Fibroblast of lung (primary cell): ENCODE measurements around the gene RIMS4. TPM values are rescaled to one million over a fixed set of nuclear protein-coding genes. Genes with fewer than 3 reads are reported as not detected.
"Not testable (repeated sequence)": the region's sequence is repeated elsewhere in the genome, so short reads cannot be mapped to it uniquely, and the experiment has no call there.

ENCODE experiments used
- DNase-seq, 2 donors: peaks; one replicate each; pipeline versions ENCODE4 v3.0.0 to v3.0.0-alpha.2; 2010; ENCODE audit warnings: low read depth in 2 of 2
- H2AFZ ChIP-seq: 2 replicates; pipeline ENCODE4 v1.5.1; 2012; ENCODE audit warnings: low read length, control low read depth, inconsistent platforms
- H3K27ac ChIP-seq: 2 replicates; pipeline ENCODE4 v1.5.1; 2011; ENCODE audit warnings: low read length, control low read depth; ENCODE audit not compliant: insufficient read depth
- H3K27me3 ChIP-seq: 2 replicates; pipeline ENCODE4 v1.5.1; 2011; ENCODE audit warnings: mild to moderate bottlenecking, low read length; ENCODE audit not compliant: control insufficient read depth, insufficient read depth
- H3K36me3 ChIP-seq: 2 replicates; pipeline ENCODE4 v1.5.1; 2011; ENCODE audit warnings: low read length; ENCODE audit not compliant: control insufficient read depth, insufficient read depth
- H3K4me1 ChIP-seq: 2 replicates; pipeline ENCODE4 v1.5.1; 2011; ENCODE audit warnings: low read length; ENCODE audit not compliant: control insufficient read depth, insufficient read depth; ENCODE audit errors: extremely low read depth
- H3K4me2 ChIP-seq: 2 replicates; pipeline ENCODE4 v1.5.1; 2011; ENCODE audit warnings: low read length, control low read depth; ENCODE audit not compliant: insufficient read depth; ENCODE audit errors: extremely low read depth
- H3K4me3 ChIP-seq, 4 experiments: fragments of 200-600 bp in 1 of 4; sonication (generic) in 1 of 4; replicated peaks in 1 of 4; 2 replicates each; pipeline ENCODE4 v1.5.1; 2011 to 2016; ENCODE audit warnings: low read length in 4 of 4, low read depth in 3 of 4, mild to moderate bottlenecking in 3 of 4, control low read depth in 2 of 4, inconsistent platforms in 1 of 4, mixed read lengths in 1 of 4; ENCODE audit not compliant: insufficient read depth in 1 of 4; ENCODE audit errors: control extremely low read depth in 1 of 4
- H3K79me2 ChIP-seq: 2 replicates; pipeline ENCODE4 v1.5.1; 2012; ENCODE audit warnings: mild to moderate bottlenecking, low read length, inconsistent platforms; ENCODE audit not compliant: control insufficient read depth, insufficient read depth
- H3K9ac ChIP-seq: 2 replicates; pipeline ENCODE4 v1.5.1; 2011; ENCODE audit warnings: mild to moderate bottlenecking, low read length, control low read depth; ENCODE audit not compliant: insufficient read depth
- H3K9me3 ChIP-seq: 2 replicates; pipeline ENCODE4 v1.5.1; 2012; ENCODE audit warnings: low read depth, low read length; ENCODE audit not compliant: control insufficient read depth, insufficient read depth
- H4K20me1 ChIP-seq: 2 replicates; pipeline ENCODE4 v1.5.1; 2011; ENCODE audit warnings: low read length; ENCODE audit not compliant: control insufficient read depth, insufficient read depth; ENCODE audit errors: extremely low read depth
- EZH2 ChIP-seq: IDR thresholded peaks from 2 replicates; pipeline ENCODE4 v1.5.1; 2012; ENCODE audit warnings: low read length, control low read depth, mild to moderate bottlenecking; ENCODE audit errors: missing control alignments
- polyA plus RNA-seq, 2 donors: library from polyadenylated mRNA; depleted of rRNA in 1 of 2; stranded (reverse) in 1 of 2; unstranded in 1 of 2; fragments of >200 nt; gene quantifications; 2 replicates each; pipeline ENCODE4 v1.2.1, GENCODE V29; 2011 to 2012; ENCODE audit warnings: missing spikeins in 1 of 2
- total RNA-seq: library from RNA; depleted of rRNA; stranded (reverse); fragments of >200 nt; gene quantifications from 2 replicates; pipeline ENCODE4 v1.2.1, GENCODE V29; 2014
- TF ChIP-seq, protein P1 (sequence below), 2 donors: IDR thresholded peaks in 1 of 2; conservative IDR thresholded peaks in 1 of 2; 1 replicate in 1 of 2; 2 replicates in 1 of 2; pipeline ENCODE4 v1.5.1; 2011 to 2012; ENCODE audit warnings: low read length in 2 of 2, control low read depth in 1 of 2, inconsistent platforms in 1 of 2, low read depth in 1 of 2, mild to moderate bottlenecking in 1 of 2

The RIMS4 gene
- total and polyA plus RNA-seq, 2 donors (not counting 1 experiment from before 2014, with no cell fraction given) = under 0.01 to 0.03 TPM

DNA sequence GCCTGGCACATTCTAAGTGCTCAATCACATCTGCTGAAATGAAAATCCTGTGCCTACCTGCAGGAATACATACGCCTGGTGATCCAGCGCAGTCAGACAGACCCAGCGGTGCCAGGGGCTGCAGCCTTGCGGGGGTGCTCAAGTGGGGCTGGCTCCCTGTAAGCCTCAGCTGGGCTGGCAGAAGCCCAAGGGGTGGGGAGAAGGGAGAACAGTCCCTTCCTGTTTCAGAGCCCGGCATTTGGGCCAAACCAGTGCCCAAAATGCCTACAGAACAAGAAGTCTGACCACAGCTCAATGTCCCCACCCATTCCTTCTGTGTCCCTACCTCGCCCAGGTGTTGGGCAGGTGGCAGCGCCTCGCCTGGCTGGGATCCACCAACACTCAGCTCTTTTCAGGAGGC is 42.1 kb downstream of the RIMS4 start:
- no peak for DNase-seq
- H3K9me3 ChIP-seq = no peaks in the 10 kb centered on the region
- no peaks in the 10 kb centered on the region for H3K4me1 ChIP-seq
- H2AFZ ChIP-seq = no peak overlapping the region
- H3K9ac ChIP-seq = no peak overlapping the region
- no peaks in the 10 kb centered on the region for H3K79me2 ChIP-seq
- no peak overlapping the region for H3K4me3 ChIP-seq
- TF ChIP-seq, protein P1, sequence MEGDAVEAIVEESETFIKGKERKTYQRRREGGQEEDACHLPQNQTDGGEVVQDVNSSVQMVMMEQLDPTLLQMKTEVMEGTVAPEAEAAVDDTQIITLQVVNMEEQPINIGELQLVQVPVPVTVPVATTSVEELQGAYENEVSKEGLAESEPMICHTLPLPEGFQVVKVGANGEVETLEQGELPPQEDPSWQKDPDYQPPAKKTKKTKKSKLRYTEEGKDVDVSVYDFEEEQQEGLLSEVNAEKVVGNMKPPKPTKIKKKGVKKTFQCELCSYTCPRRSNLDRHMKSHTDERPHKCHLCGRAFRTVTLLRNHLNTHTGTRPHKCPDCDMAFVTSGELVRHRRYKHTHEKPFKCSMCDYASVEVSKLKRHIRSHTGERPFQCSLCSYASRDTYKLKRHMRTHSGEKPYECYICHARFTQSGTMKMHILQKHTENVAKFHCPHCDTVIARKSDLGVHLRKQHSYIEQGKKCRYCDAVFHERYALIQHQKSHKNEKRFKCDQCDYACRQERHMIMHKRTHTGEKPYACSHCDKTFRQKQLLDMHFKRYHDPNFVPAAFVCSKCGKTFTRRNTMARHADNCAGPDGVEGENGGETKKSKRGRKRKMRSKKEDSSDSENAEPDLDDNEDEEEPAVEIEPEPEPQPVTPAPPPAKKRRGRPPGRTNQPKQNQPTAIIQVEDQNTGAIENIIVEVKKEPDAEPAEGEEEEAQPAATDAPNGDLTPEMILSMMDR (conservative IDR thresholded peaks at IDR 0.05 in 1 of 2, IDR thresholded peaks at IDR 0.05 in 1 of 2; ENCODE audit: low read depth in 1 of 2, low read length in 2 of 2) = no peak
- no peak for TF ChIP-seq EZH2
- H4K20me1 ChIP-seq = no peaks in the 10 kb centered on the region
- no peaks in the 10 kb centered on the region for H3K36me3 ChIP-seq
- H3K27ac ChIP-seq = no peak overlapping the region
- H3K4me2 ChIP-seq = no peak overlapping the region
- H3K27me3 ChIP-seq = peaks cover 10% of the 10 kb centered on the region

DNA sequence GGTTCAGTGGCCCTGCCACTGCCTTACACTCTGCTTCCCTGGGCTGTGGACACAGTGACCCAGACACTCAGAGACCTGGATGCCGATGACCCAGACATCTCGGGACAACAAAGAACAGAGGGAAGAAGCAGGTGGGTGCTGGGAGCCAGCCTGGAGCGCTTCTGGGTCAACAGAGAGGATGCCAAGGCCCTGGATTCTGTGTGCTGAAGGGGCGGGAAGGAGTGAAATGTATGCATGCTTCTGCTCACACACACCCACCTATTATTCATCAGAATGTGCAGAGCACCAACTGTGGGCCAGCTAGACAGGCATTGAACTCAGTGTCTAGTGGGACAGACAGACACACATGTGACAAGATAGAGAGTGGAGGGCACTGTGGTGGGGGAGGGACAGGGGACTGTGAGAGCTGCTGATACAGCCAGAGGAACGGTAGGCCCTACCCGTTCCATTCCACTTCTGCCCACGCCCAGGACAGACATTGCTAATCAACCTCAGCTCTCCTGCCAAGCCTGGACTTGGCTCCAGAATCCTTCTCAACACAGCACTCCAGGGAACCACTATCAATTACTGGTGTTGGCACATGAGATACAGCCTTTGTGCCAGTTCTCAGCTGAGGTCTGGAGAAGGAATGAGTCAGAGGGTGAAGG is 44.5 kb downstream of the RIMS4 start:
- Histone ChIP-seq H3K36me3 (no peaks in the 10 kb centered on the region), H3K4me3 (no peak overlapping the region), H4K20me1 (no peaks in the 10 kb centered on the region), H2AFZ (no peak overlapping the region), H3K27ac (no peak overlapping the region), H3K9me3 (no peaks in the 10 kb centered on the region), H3K4me2 (no peak overlapping the region), H3K79me2 (no peaks in the 10 kb centered on the region), H3K4me1 (no peaks in the 10 kb centered on the region), H3K9ac (no peak overlapping the region), H3K27me3 (peaks cover 13% of the 10 kb centered on the region)
- TF ChIP-seq EZH2 = no peak
- TF ChIP-seq, protein P1 (conservative IDR thresholded peaks at IDR 0.05 in 1 of 2, IDR thresholded peaks at IDR 0.05 in 1 of 2; ENCODE audit: low read depth in 1 of 2, low read length in 2 of 2) = no peak
- DNase-seq = no peak

DNA sequence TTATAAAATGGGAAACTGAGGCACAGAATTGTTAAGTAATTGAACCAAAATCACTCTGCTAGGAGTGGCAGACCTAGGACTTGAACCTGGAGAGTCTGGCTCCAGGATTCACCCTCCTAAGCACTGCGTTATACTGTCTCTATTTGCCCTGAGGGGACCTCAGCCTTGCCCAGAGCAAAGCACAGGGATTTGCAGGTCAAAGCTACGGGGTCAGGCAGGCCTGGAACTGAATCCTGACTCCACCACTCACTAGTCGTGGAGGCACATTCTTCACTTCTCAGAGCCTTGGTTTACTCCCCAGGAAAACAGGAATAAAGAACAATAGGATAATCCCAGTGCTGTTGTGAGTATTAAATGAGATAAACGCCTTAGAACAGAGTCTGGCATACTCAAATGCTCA is 45.3 kb downstream of the RIMS4 start:
- Histone ChIP-seq H3K27ac (no peak overlapping the region), H3K4me1 (no peaks in the 10 kb centered on the region), H3K4me2 (no peak overlapping the region), H3K27me3 (peaks cover 13% of the 10 kb centered on the region), H2AFZ (no peak overlapping the region), H4K20me1 (no peaks in the 10 kb centered on the region), H3K9ac (no peak overlapping the region), H3K4me3 (no peak overlapping the region), H3K9me3 (no peaks in the 10 kb centered on the region), H3K36me3 (no peaks in the 10 kb centered on the region), H3K79me2 (no peaks in the 10 kb centered on the region)
- TF ChIP-seq, protein P1 (conservative IDR thresholded peaks at IDR 0.05 in 1 of 2, IDR thresholded peaks at IDR 0.05 in 1 of 2; ENCODE audit: low read depth in 1 of 2, low read length in 2 of 2) = no peak
- no peak for TF ChIP-seq EZH2
- DNase-seq = no peak

DNA sequence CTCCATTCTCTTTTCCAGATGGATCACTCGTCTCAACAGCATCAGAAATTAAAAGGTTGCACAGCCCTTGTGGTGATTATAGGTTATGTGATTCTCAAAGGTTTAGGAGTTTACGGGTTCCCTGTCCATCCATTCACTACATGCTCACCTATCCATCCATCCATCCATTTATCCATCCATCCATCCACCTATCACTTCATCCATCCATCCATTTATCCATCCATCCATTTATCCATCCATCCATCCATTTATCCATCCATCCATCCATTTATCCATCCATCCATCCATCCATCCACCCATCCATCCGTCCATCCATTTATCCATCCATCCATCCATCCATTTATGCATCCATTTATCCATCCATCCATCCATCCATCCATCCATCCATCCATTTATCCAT is 46.5 kb downstream of the RIMS4 start:
- H3K4me3 ChIP-seq, H3K9ac ChIP-seq, DNase-seq, H2AFZ ChIP-seq, H3K4me2 ChIP-seq, H3K9me3 ChIP-seq, H3K4me1 ChIP-seq, H3K36me3 ChIP-seq, H3K27me3 ChIP-seq, H3K27ac ChIP-seq, H4K20me1 ChIP-seq, H3K79me2 ChIP-seq: not testable (repeated sequence)
